Measurements from ENCODE around the gene CHD9.
"Not testable (repeated sequence)": the region's sequence is repeated elsewhere in the genome, so short reads cannot be mapped to it uniquely, and the experiment has no call there.

Gene CHD9

GRCh38 chr16:53036711-53037110 lies 18.1 kb upstream of the CHD9 start:
- H3K4me1 ChIP-seq (ENCODE audit: control insufficient read depth, insufficient read depth, low read length): peaks cover 13% of the 10 kb centered on the region
- H3K4me3 ChIP-seq (ENCODE audit: low read depth, low read length); H3K27me3 ChIP-seq (ENCODE audit: control insufficient read depth, insufficient read depth, low read length); H3K9me3 ChIP-seq (ENCODE audit: control insufficient read depth, insufficient read depth, low read length); H3K9ac ChIP-seq (ENCODE audit: low read depth, low read length); H3K36me3 ChIP-seq (ENCODE audit: control insufficient read depth, insufficient read depth, low read length): not testable (repeated sequence)

DNA sequence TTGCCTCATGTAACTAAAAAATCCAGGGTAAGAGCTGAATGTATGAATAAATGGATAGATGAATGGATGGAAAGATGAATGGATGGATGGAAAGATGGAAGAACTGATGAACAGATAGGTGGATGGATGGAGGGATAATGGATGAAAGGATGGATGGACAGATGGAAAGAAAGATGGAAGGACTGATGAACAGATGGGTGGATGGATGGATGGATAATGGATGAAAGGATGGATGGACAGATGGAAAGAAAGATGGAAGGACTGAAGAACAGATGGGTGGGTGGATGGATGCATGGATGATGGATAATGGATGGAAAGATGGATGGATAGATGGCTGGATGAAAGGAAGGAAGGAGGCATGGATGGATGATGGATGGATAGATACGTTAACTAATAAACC lies 14.0 kb upstream of the CHD9 start:
- Histone ChIP-seq H3K4me3 (ENCODE audit: low read depth, low read length) (no peak overlapping the region), H3K9ac (ENCODE audit: low read depth, low read length) (no peak overlapping the region), H3K27me3 (ENCODE audit: control insufficient read depth, insufficient read depth, low read length) (peaks cover 1% of the 10 kb centered on the region), H3K9me3 (ENCODE audit: control insufficient read depth, insufficient read depth, low read length) (no peaks in the 10 kb centered on the region), H3K36me3 (ENCODE audit: control insufficient read depth, insufficient read depth, low read length) (no peaks in the 10 kb centered on the region), H3K4me1 (ENCODE audit: control insufficient read depth, insufficient read depth, low read length) (peaks cover 30% of the 10 kb centered on the region)

DNA sequence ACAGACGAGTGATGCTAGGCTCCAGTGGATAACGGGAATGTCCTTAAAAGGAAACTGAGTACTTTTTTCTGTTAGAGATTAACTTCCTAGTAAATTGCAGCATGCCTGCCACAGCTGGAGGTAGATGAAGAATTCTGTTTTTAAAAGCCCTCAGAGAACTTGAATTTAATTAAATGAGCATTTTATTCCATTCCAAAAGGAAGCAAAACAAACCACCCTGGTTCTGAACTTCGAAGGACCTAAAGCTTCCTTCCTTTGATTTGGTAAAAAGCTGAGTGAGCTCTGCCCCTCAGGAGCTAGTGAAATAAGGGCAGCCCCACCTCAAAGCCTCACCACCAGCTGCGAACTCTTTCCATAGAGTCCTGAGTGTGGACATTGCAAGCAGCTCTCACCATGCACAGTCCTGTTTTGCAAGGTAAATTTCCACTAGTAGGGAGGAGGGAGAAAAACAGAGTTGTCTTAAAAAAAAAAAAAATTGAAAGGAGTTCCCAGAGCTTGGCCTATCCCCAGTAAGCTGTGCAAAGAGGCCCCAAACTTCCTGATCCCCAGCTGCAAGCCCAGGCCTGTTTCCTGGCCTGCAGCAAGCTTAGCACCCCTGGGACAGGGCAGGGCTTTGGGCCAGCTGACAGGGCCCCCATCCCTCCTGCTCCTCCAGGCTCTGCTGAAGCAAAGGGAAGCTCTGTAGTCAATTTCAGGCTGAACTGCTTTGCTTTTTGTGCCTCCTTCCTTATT lies 13.3 kb upstream of the CHD9 start:
- Histone ChIP-seq H3K4me3 (ENCODE audit: low read depth, low read length) (peak overlapping the region; percentile 78), H3K9ac (ENCODE audit: low read depth, low read length) (peak overlapping the region; percentile 26), H3K9me3 (ENCODE audit: control insufficient read depth, insufficient read depth, low read length) (no peaks in the 10 kb centered on the region), H3K4me1 (ENCODE audit: control insufficient read depth, insufficient read depth, low read length) (peaks cover 33% of the 10 kb centered on the region), H3K36me3 (ENCODE audit: control insufficient read depth, insufficient read depth, low read length) (no peaks in the 10 kb centered on the region), H3K27me3 (ENCODE audit: control insufficient read depth, insufficient read depth, low read length) (peaks cover 5% of the 10 kb centered on the region)

- Histone ChIP-seq H3K36me3 (ENCODE audit: control insufficient read depth, insufficient read depth, low read length) (no peaks in the 10 kb centered on the region), H3K4me3 (ENCODE audit: low read depth, low read length) (peak overlapping the region; percentile 78), H3K9me3 (ENCODE audit: control insufficient read depth, insufficient read depth, low read length) (no peaks in the 10 kb centered on the region), H3K9ac (ENCODE audit: low read depth, low read length) (peak overlapping the region; percentile 26), H3K4me1 (ENCODE audit: control insufficient read depth, insufficient read depth, low read length) (peaks cover 33% of the 10 kb centered on the region), H3K27me3 (ENCODE audit: control insufficient read depth, insufficient read depth, low read length) (peaks cover 5% of the 10 kb centered on the region)
These were observed 12.5 kb upstream of the CHD9 start for GRCh38 chr16:53042235-53042701.

- H3K4me3 ChIP-seq (ENCODE audit: low read depth, low read length): peak overlapping the region; percentile 78
These were observed 11.4 kb upstream of the CHD9 start for GRCh38 chr16:53043428-53043831.

DNA sequence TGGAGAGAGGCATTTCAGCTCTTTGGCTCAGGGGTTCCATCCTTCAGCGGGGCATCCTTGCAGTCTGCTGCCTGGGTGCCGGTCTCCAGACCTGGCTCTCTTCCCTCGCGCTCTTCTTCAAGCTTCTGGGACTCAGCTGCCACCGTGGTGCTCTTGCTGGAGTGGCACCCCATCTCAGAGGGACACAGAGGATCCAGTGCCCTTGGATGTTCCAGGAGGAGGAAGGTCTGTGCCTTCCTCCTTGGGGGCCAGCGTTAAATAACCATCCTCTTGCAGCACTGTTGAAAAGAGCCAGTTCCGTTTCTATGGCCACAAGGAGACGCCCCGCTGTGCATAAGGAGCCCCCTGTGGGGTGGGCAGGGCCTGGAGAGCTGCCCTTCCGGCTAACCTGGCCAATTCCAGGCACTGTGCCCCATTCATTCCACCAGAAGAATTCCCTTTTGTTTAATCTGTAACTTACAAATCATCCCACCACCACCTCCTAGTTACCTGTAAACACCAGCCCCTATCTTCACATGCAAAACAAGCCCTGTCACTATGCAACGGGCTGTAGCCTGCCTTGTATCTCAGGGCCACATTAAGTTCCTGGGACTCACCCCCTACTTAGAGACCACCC lies 10.7 kb upstream of the CHD9 start:
- Histone ChIP-seq H3K4me1 (ENCODE audit: control insufficient read depth, insufficient read depth, low read length) (peaks cover 33% of the 10 kb centered on the region), H3K36me3 (ENCODE audit: control insufficient read depth, insufficient read depth, low read length) (no peaks in the 10 kb centered on the region), H3K9me3 (ENCODE audit: control insufficient read depth, insufficient read depth, low read length) (no peaks in the 10 kb centered on the region), H3K4me3 (ENCODE audit: low read depth, low read length) (peak overlapping the region; percentile 78), H3K9ac (ENCODE audit: low read depth, low read length) (no peak overlapping the region), H3K27me3 (ENCODE audit: control insufficient read depth, insufficient read depth, low read length) (peaks cover 5% of the 10 kb centered on the region)

More at GRCh38 chr16:53043428-53043831, 11.4 kb upstream of the CHD9 start:
- Histone ChIP-seq H3K36me3 (ENCODE audit: control insufficient read depth, insufficient read depth, low read length) (no peaks in the 10 kb centered on the region), H3K9me3 (ENCODE audit: control insufficient read depth, insufficient read depth, low read length) (no peaks in the 10 kb centered on the region), H3K4me1 (ENCODE audit: control insufficient read depth, insufficient read depth, low read length) (peaks cover 33% of the 10 kb centered on the region), H3K27me3 (ENCODE audit: control insufficient read depth, insufficient read depth, low read length) (peaks cover 5% of the 10 kb centered on the region), H3K9ac (ENCODE audit: low read depth, low read length) (no peak overlapping the region)

- Histone ChIP-seq H3K4me3 (ENCODE audit: low read depth, low read length) (no peak overlapping the region), H3K36me3 (ENCODE audit: control insufficient read depth, insufficient read depth, low read length) (no peaks in the 10 kb centered on the region), H3K27me3 (ENCODE audit: control insufficient read depth, insufficient read depth, low read length) (peaks cover 5% of the 10 kb centered on the region), H3K9ac (ENCODE audit: low read depth, low read length) (no peak overlapping the region), H3K4me1 (ENCODE audit: control insufficient read depth, insufficient read depth, low read length) (peaks cover 33% of the 10 kb centered on the region), H3K9me3 (ENCODE audit: control insufficient read depth, insufficient read depth, low read length) (no peaks in the 10 kb centered on the region)
These were observed 9.2 kb upstream of the CHD9 start for GRCh38 chr16:53045341-53046220.

DNA sequence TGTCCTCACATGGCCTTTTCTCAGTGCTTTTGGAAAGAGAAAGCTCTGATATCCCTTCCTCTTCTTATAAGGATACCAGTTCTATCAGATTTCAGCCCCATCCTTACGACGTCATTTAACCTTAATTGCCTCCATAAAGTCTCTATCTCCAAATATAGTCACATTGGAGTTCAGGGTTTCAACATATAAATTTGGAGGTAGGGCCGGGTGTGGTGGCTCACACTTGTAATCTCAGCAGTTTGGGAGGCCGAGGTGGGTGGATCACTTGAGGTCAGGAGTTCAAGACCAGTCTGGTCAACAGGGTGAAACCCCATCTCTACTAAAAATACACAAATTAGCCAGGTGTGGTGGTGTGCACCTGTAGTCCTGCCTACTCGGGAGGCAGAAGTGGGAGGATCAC lies 7.3 kb upstream of the CHD9 start:
- H3K4me3 ChIP-seq (ENCODE audit: low read depth, low read length); H3K9ac ChIP-seq (ENCODE audit: low read depth, low read length); H3K36me3 ChIP-seq (ENCODE audit: control insufficient read depth, insufficient read depth, low read length); H3K27me3 ChIP-seq (ENCODE audit: control insufficient read depth, insufficient read depth, low read length); H3K9me3 ChIP-seq (ENCODE audit: control insufficient read depth, insufficient read depth, low read length): not testable (repeated sequence)
- peaks cover 19% of the 10 kb centered on the region for H3K4me1 ChIP-seq (ENCODE audit: control insufficient read depth, insufficient read depth, low read length)

- Histone ChIP-seq H3K9ac (ENCODE audit: low read depth, low read length) (no peak overlapping the region), H3K4me1 (ENCODE audit: control insufficient read depth, insufficient read depth, low read length) (peaks cover 13% of the 10 kb centered on the region), H3K9me3 (ENCODE audit: control insufficient read depth, insufficient read depth, low read length) (no peaks in the 10 kb centered on the region), H3K27me3 (ENCODE audit: control insufficient read depth, insufficient read depth, low read length) (peaks cover 5% of the 10 kb centered on the region), H3K36me3 (ENCODE audit: control insufficient read depth, insufficient read depth, low read length) (no peaks in the 10 kb centered on the region), H3K4me3 (ENCODE audit: low read depth, low read length) (no peak overlapping the region)
These were observed 6.5 kb upstream of the CHD9 start for GRCh38 chr16:53048139-53048915.

DNA sequence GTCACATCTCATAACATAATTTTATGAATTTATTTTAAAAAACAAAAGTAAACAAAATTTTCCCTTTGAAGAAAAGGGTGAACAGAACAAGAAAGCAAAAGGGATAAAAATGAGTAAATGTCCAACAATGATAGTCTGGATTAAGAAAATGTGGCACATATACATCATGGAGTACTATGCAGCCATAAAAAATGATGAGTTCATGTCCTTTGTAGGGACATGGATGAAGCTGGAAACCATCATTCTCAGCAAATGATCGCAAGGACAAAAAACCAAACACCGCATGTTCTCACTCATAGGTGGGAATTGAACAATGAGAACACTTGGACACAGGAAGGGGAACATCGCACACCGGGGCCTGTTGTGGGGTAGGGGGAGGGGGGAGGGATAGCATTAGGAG lies 3.5 kb upstream of the CHD9 start:
- H3K27me3 ChIP-seq (ENCODE audit: control insufficient read depth, insufficient read depth, low read length); H3K36me3 ChIP-seq (ENCODE audit: control insufficient read depth, insufficient read depth, low read length); H3K4me3 ChIP-seq (ENCODE audit: low read depth, low read length); H3K9ac ChIP-seq (ENCODE audit: low read depth, low read length); H3K9me3 ChIP-seq (ENCODE audit: control insufficient read depth, insufficient read depth, low read length); H3K4me1 ChIP-seq (ENCODE audit: control insufficient read depth, insufficient read depth, low read length): not testable (repeated sequence)

Measured in iPS-15b (cell line).